T-helper 22 cell (primary cell): ENCODE data around the gene FGF12.

Source experiments
- DNase-seq: peaks from one replicate; pipeline ENCODE4 v3.0.0-alpha.2; 2020; ENCODE audit warnings: low read depth

The FGF12 gene

GRCh38 chr3:192409838-192410683, 317.3 kb downstream of the FGF12 start:
- no peak for DNase-seq

- no peak for DNase-seq
These were observed 318.0 kb downstream of the FGF12 start for GRCh38 chr3:192409201-192409837.

GRCh38 chr3:192408647-192409200, 318.6 kb downstream of the FGF12 start:
- DNase-seq = no peak

GRCh38 chr3:192408007-192408646, 319.2 kb downstream of the FGF12 start:
- DNase-seq = no peak

- DNase-seq = no peak
These were observed 327.6 kb downstream of the FGF12 start for GRCh38 chr3:192399767-192400166.

- DNase-seq = no peak
These were observed 330.3 kb downstream of the FGF12 start for GRCh38 chr3:192397012-192397411.

- DNase-seq = no peak
These were observed 331.8 kb downstream of the FGF12 start for GRCh38 chr3:192395506-192395905.

- no peak for DNase-seq
These were observed 334.4 kb downstream of the FGF12 start for GRCh38 chr3:192392986-192393385.

- DNase-seq = no peak
These were observed 344.5 kb downstream of the FGF12 start for GRCh38 chr3:192382861-192383260.

- no peak for DNase-seq
These were observed 353.8 kb downstream of the FGF12 start for GRCh38 chr3:192373586-192373985.

- no peak for DNase-seq
These were observed 354.3 kb downstream of the FGF12 start for GRCh38 chr3:192373032-192373431.

GRCh38 chr3:192372616-192373015, 354.7 kb downstream of the FGF12 start:
- DNase-seq = no peak

GRCh38 chr3:192371870-192372400, 355.4 kb downstream of the FGF12 start:
- DNase-seq = no peak

- no peak for DNase-seq
These were observed 359.7 kb downstream of the FGF12 start for GRCh38 chr3:192367616-192368015.

GRCh38 chr3:192366916-192367315, 360.4 kb downstream of the FGF12 start:
- no peak for DNase-seq

- DNase-seq = no peak
These were observed 361.8 kb downstream of the FGF12 start for GRCh38 chr3:192365571-192365970.

- DNase-seq = no peak
These were observed 363.0 kb downstream of the FGF12 start for GRCh38 chr3:192364316-192364715.

- DNase-seq = no peak
These were observed 372.7 kb downstream of the FGF12 start for GRCh38 chr3:192354687-192355086.

GRCh38 chr3:192352142-192352541, 375.2 kb downstream of the FGF12 start:
- DNase-seq = no peak

- DNase-seq = no peak
These were observed 375.9 kb downstream of the FGF12 start for GRCh38 chr3:192351441-192351840.

- no peak for DNase-seq
These were observed 387.3 kb downstream of the FGF12 start for GRCh38 chr3:192340031-192340430.

GRCh38 chr3:192339214-192339613, 388.1 kb downstream of the FGF12 start:
- no peak for DNase-seq
